ENCODE data around the gene RPTOR.
"Not testable (repeated sequence)": the region's sequence is repeated elsewhere in the genome, so short reads cannot be mapped to it uniquely, and the experiment has no call there.

RPTOR gene

GRCh38 chr17:80804466-80804865, 259.8 kb downstream of the RPTOR start:
- DNase-seq, result no peak
- TF ChIP-seq POLR2A (IDR thresholded peaks at IDR 0.05; ENCODE audit: low read length) (no peak), GATA1 (IDR thresholded peaks at IDR 0.05; ENCODE audit: low read depth, low read length) (no peak)

- DNase-seq, result no peak
- TF ChIP-seq GATA1 (IDR thresholded peaks at IDR 0.05; ENCODE audit: low read depth, low read length) (no peak), POLR2A (IDR thresholded peaks at IDR 0.05; ENCODE audit: low read length) (no peak)
These were observed 260.6 kb downstream of the RPTOR start for GRCh38 chr17:80805032-80805751.

- DNase-seq, result no peak
- TF ChIP-seq POLR2A (IDR thresholded peaks at IDR 0.05; ENCODE audit: low read length) (no peak), GATA1 (IDR thresholded peaks at IDR 0.05; ENCODE audit: low read depth, low read length) (no peak)
These were observed 262.4 kb downstream of the RPTOR start for GRCh38 chr17:80807014-80807413.

- peak in 1 of 2 experiments; percentile 59 for DNase-seq
- TF ChIP-seq GATA1 (IDR thresholded peaks at IDR 0.05; ENCODE audit: low read depth, low read length) (no peak), POLR2A (IDR thresholded peaks at IDR 0.05; ENCODE audit: low read length) (no peak)
These were observed 263.2 kb downstream of the RPTOR start for GRCh38 chr17:80807882-80808281.

GRCh38 chr17:80811181-80812105, 266.8 kb downstream of the RPTOR start:
- no peak for TF ChIP-seq GATA1 (IDR thresholded peaks at IDR 0.05; ENCODE audit: low read depth, low read length)
- no peak for TF ChIP-seq POLR2A (IDR thresholded peaks at IDR 0.05; ENCODE audit: low read length)
- DNase-seq, result no peak

GRCh38 chr17:80812362-80813088, 267.9 kb downstream of the RPTOR start:
- TF ChIP-seq POLR2A (IDR thresholded peaks at IDR 0.05; ENCODE audit: low read length) (no peak), GATA1 (IDR thresholded peaks at IDR 0.05; ENCODE audit: low read depth, low read length) (no peak)
- DNase-seq, result no peak

GRCh38 chr17:80813318-80813717, 268.7 kb downstream of the RPTOR start:
- DNase-seq, result no peak
- TF ChIP-seq GATA1 (IDR thresholded peaks at IDR 0.05; ENCODE audit: low read depth, low read length), result no peak

GRCh38 chr17:80814491-80814890, 269.9 kb downstream of the RPTOR start:
- TF ChIP-seq GATA1 (IDR thresholded peaks at IDR 0.05; ENCODE audit: low read depth, low read length) (no peak), POLR2A (IDR thresholded peaks at IDR 0.05; ENCODE audit: low read length) (no peak)
- DNase-seq, result no peak

GRCh38 chr17:80815151-80815681, 270.6 kb downstream of the RPTOR start:
- TF ChIP-seq GATA1 (IDR thresholded peaks at IDR 0.05; ENCODE audit: low read depth, low read length) (no peak), POLR2A (IDR thresholded peaks at IDR 0.05; ENCODE audit: low read length) (no peak)
- no peak for DNase-seq

GRCh38 chr17:80815718-80816117, 271.1 kb downstream of the RPTOR start:
- DNase-seq, result not testable (repeated sequence)

- no peak for DNase-seq
- TF ChIP-seq POLR2A (IDR thresholded peaks at IDR 0.05; ENCODE audit: low read length) (no peak), GATA1 (IDR thresholded peaks at IDR 0.05; ENCODE audit: low read depth, low read length) (no peak)
These were observed 271.8 kb downstream of the RPTOR start for GRCh38 chr17:80816241-80817103.

GRCh38 chr17:80817321-80817845, 272.7 kb downstream of the RPTOR start:
- TF ChIP-seq GATA1 (IDR thresholded peaks at IDR 0.05; ENCODE audit: low read depth, low read length) (no peak), POLR2A (IDR thresholded peaks at IDR 0.05; ENCODE audit: low read length) (no peak)
- DNase-seq, result no peak

- no peak for DNase-seq
- no peak for TF ChIP-seq POLR2A (IDR thresholded peaks at IDR 0.05; ENCODE audit: low read length)
- TF ChIP-seq GATA1 (IDR thresholded peaks at IDR 0.05; ENCODE audit: low read depth, low read length), result no peak
These were observed 273.2 kb downstream of the RPTOR start for GRCh38 chr17:80817861-80818260.

All from erythroblast (primary cell).